SK-N-SH (cell line): Measurements from ENCODE around the gene PDHB. TPM values are rescaled to one million over a fixed set of nuclear protein-coding genes. Genes with fewer than 3 reads are reported as not detected.

Experiments used
- CTCF ChIA-PET: fragments of 300-600, 350-600 bp; formaldehyde crosslinking; extraction: SDS; loops from one replicate; lab custom pipeline; 2021; lab: Yijun Ruan, JAX
- POLR2A ChIA-PET: fragments of 350-600 bp; sonication (Branson Sonifier 250); formaldehyde crosslinking; extraction: SDS; loops from one replicate; lab custom pipeline; 2020; ENCODE audit warnings: antibody characterized with exemption, inconsistent platforms; lab: Yijun Ruan, JAX
- DNase-seq: peaks from one replicate; pipeline ENCODE4 v3.0.0; 2012
- H2AFZ ChIP-seq: fragments of 200-600 bp; sonication (generic); 2 replicates; pipeline ENCODE4 v1.8.1; 2016; ENCODE audit warnings: antibody characterized with exemption, mild to moderate bottlenecking, low read depth
- H3F3A ChIP-seq: fragments of 200-600 bp; sonication (generic); replicated peaks from 2 replicates; pipeline ENCODE3; 2016; ENCODE audit warnings: antibody characterized with exemption, mild to moderate bottlenecking; ENCODE audit not compliant: insufficient read depth
- H3K27ac ChIP-seq, 2 experiments: fragments of 200-500 bp in 1 of 2; fragments of 200-600 bp in 1 of 2; sonication (Bioruptor generic) in 1 of 2; sonication (generic), shearing (Covaris generic) in 1 of 2; 2 replicates each; pipeline versions ENCODE4 v1.5.1 to v1.6.1; 2014 to 2016; ENCODE audit warnings: low read depth in 2 of 2, inconsistent platforms in 1 of 2, low read length in 1 of 2, mild to moderate bottlenecking in 1 of 2, mixed read lengths in 1 of 2
- H3K27me3 ChIP-seq: fragments of 200-600 bp; sonication (generic), shearing (Covaris generic); 2 replicates; pipeline ENCODE4 v1.6.1; 2016; ENCODE audit warnings: mixed run types; ENCODE audit not compliant: insufficient read depth
- H3K36me3 ChIP-seq, 2 experiments: fragments of 200-500 bp in 1 of 2; fragments of 200-600 bp in 1 of 2; sonication (Bioruptor generic) in 1 of 2; sonication (generic) in 1 of 2; replicated peaks in 1 of 2; 2 replicates each; pipeline versions ENCODE3 to v1.5.1; 2014 to 2016; ENCODE audit warnings: low read length in 1 of 2, mild to moderate bottlenecking in 1 of 2; ENCODE audit not compliant: insufficient read depth in 2 of 2, control insufficient read depth in 1 of 2
- H3K4me1 ChIP-seq, 2 experiments: fragments of 200-500 bp in 1 of 2; fragments of 200-600 bp in 1 of 2; sonication (Bioruptor generic) in 1 of 2; sonication (generic), shearing (Covaris generic) in 1 of 2; 2 replicates each; pipeline versions ENCODE4 v1.5.1 to v1.6.1; 2014 to 2016; ENCODE audit warnings: low read depth in 1 of 2, low read length in 1 of 2, mixed run types in 1 of 2; ENCODE audit not compliant: insufficient read depth in 2 of 2, control insufficient read depth in 1 of 2
- H3K4me2 ChIP-seq: fragments of 200-600 bp; sonication (generic), shearing (Covaris generic); 2 replicates; pipeline ENCODE4 v1.6.1; 2017; ENCODE audit warnings: mixed run types
- H3K4me3 ChIP-seq, 2 experiments: fragments of 200-500 bp in 1 of 2; fragments of 200-600 bp in 1 of 2; sonication (Bioruptor generic) in 1 of 2; sonication (generic), shearing (Covaris generic) in 1 of 2; 2 replicates each; pipeline versions ENCODE4 v1.5.1 to v1.8.1; 2014 to 2016; ENCODE audit warnings: low read depth in 2 of 2, inconsistent platforms in 1 of 2, low read length in 1 of 2, mild to moderate bottlenecking in 1 of 2, mixed read lengths in 1 of 2, moderate library complexity in 1 of 2
- H3K79me2 ChIP-seq: fragments of 200-600 bp; sonication (generic); 2 replicates; pipeline ENCODE4 v1.8.1; 2017; ENCODE audit warnings: mild to moderate bottlenecking; ENCODE audit not compliant: insufficient read depth
- H3K9ac ChIP-seq: fragments of 200-600 bp; sonication (generic); 2 replicates; pipeline ENCODE4 v1.6.1; 2017; ENCODE audit warnings: mixed run types
- H3K9me2 ChIP-seq: fragments of 200-600 bp; sonication (generic); 2 replicates; pipeline ENCODE4 v1.6.1; 2017; ENCODE audit warnings: mixed run types
- H3K9me3 ChIP-seq: fragments of 200-600 bp; sonication (generic); 2 replicates; pipeline ENCODE4 v1.6.1; 2017; ENCODE audit warnings: mixed run types, mild to moderate bottlenecking, moderate library complexity
- H4K20me1 ChIP-seq: fragments of 200-600 bp; sonication (generic); 2 replicates; pipeline ENCODE4 v1.6.1; 2017; ENCODE audit warnings: mild to moderate bottlenecking, mixed run types; ENCODE audit not compliant: insufficient read depth
- CTCF ChIP-seq: fragments of 200-600 bp; sonication (generic); IDR thresholded peaks from 2 replicates; pipeline ENCODE4 v1.6.1; 2017; ENCODE audit warnings: antibody characterized with exemption, mild to moderate bottlenecking, moderate library complexity
- GABPA ChIP-seq: IDR thresholded peaks from 2 replicates; pipeline ENCODE4 v1.4.0; 2012; ENCODE audit warnings: low read depth, mild to moderate bottlenecking
- IRF3 ChIP-seq: fragments of 150-350 bp; IDR thresholded peaks from 2 replicates; pipeline ENCODE4 v1.6.1; 2016; ENCODE audit warnings: mild to moderate bottlenecking, low read depth, low read length
- JUND ChIP-seq: IDR thresholded peaks from 2 replicates; pipeline ENCODE4 v1.4.0; 2012
- MEF2A ChIP-seq: IDR thresholded peaks from 2 replicates; pipeline ENCODE4 v1.4.0; 2012; ENCODE audit warnings: low read depth, borderline replicate concordance
- MXI1 ChIP-seq: IDR thresholded peaks from 2 replicates; pipeline ENCODE4 v1.6.1; 2012; ENCODE audit warnings: mild to moderate bottlenecking, low read depth, low read length, improper control_type of control experiment
- PBX3 ChIP-seq: IDR thresholded peaks from 2 replicates; pipeline ENCODE4; 2012
- REST ChIP-seq: IDR thresholded peaks from 2 replicates; pipeline ENCODE4 v1.6.1; 2012; ENCODE audit warnings: mild to moderate bottlenecking, low read depth, low read length, moderate library complexity
- TAF1 ChIP-seq: IDR thresholded peaks from 2 replicates; pipeline ENCODE4 v1.6.1; 2012; ENCODE audit warnings: low read depth, mild to moderate bottlenecking, low read length, moderate library complexity, borderline replicate concordance
- TCF12 ChIP-seq: IDR thresholded peaks from 2 replicates; pipeline ENCODE4 v1.4.0; 2012
- USF1 ChIP-seq: IDR thresholded peaks from 2 replicates; pipeline ENCODE4 v1.4.0; 2012; ENCODE audit warnings: low read depth, borderline replicate concordance
- WGBS: methylation state at CpG from one replicate; pipeline ENCODE4 v1.1.6; 2017; ENCODE audit warnings: low lambda C conversion rate; 5-methylcytosine and 5-hydroxymethylcytosine counted together
- polyA plus RNA-seq, 3 experiments: library from polyadenylated mRNA; depleted of rRNA; stranded (reverse); fragments of >200 nt; gene quantifications; 2 replicates each; pipeline ENCODE4 v1.2.3, GENCODE V29; 2012

Gene PDHB
- polyA plus RNA-seq, 1 of the 3 experiments (the other 2 are of a cell fraction): 87.5 TPM

GRCh38 chr3:58386626-58387365 lies 46.8 kb downstream of the PDHB start:
- no peaks in the 10 kb centered on the region for H3K79me2 ChIP-seq
- H3K9ac ChIP-seq: no peak overlapping the region; the same call in 1 of the 2 replicates
- POLR2A ChIA-PET: no interaction called here
- peaks cover 42% of the 10 kb centered on the region for H3F3A ChIP-seq
- no peaks in the 10 kb centered on the region for H3K27me3 ChIP-seq
- no peak for DNase-seq
- peaks cover 0 to 4% of the 10 kb centered on the region in 2 experiments for H3K36me3 ChIP-seq
- H3K4me3 ChIP-seq: no peak overlapping the region
- H3K9me3 ChIP-seq: no peaks in the 10 kb centered on the region
- peak overlapping the region; percentile 40 to 68; a peak in 3 of 4 replicates for H3K27ac ChIP-seq
- CTCF ChIA-PET: no interaction called here
- peak; percentile 40 for TF ChIP-seq GABPA
- no peak for TF ChIP-seq PBX3
- H3K4me1 ChIP-seq: peaks cover 13 to 43% of the 10 kb centered on the region in 2 experiments
- peak overlapping the region; percentile 37; the same call in 1 of the 2 replicates for H3K4me2 ChIP-seq
- no peak overlapping the region for H2AFZ ChIP-seq
- H4K20me1 ChIP-seq: no peaks in the 10 kb centered on the region
- WGBS: 50% methylated on average over 3 of the region's 3 CpGs
- no peaks in the 10 kb centered on the region for H3K9me2 ChIP-seq

- Histone ChIP-seq H3K4me3 (peak overlapping the region in 1 of 2 experiments; percentile 36; a peak in 1 of 4 replicates), H2AFZ (no peak overlapping the region), H3K4me1 (peaks cover 13 to 31% of the 10 kb centered on the region in 2 experiments), H3F3A (peaks cover 42% of the 10 kb centered on the region), H3K4me2 (peak overlapping the region; percentile 63), H3K9me2 (no peaks in the 10 kb centered on the region), H4K20me1 (no peaks in the 10 kb centered on the region), H3K36me3 (no peaks in the 10 kb centered on the region), H3K79me2 (no peaks in the 10 kb centered on the region), H3K9me3 (no peaks in the 10 kb centered on the region)
- DNase-seq: peak; percentile 21
- CTCF ChIA-PET: interaction anchor here (1.4 kb wide), 1 partner anchor 27 kb away, joined by 3 read pairs; no protein-coding TSS in a partner anchor
- 55% methylated on average over 3 of the region's 3 CpGs for WGBS
- TF ChIP-seq MEF2A: no peak
- TF ChIP-seq USF1: no peak
- no peak for TF ChIP-seq MXI1
- no peak for TF ChIP-seq JUND
- no peak for TF ChIP-seq IRF3
- TF ChIP-seq REST: no peak
- no peak for TF ChIP-seq CTCF
- TF ChIP-seq TCF12: no peak
- TF ChIP-seq PBX3: no peak
- no peak for TF ChIP-seq TAF1
- TF ChIP-seq, all 33 proteins: peak for 0
- Histone ChIP-seq H3K9ac (peak overlapping the region; percentile 50; the same call in 1 of the 2 replicates), H3K27me3 (no peaks in the 10 kb centered on the region), H3K27ac (peak overlapping the region; percentile 74 to 96)
- POLR2A ChIA-PET: no interaction called here
Observed at GRCh38 chr3:58384381-58385090, 49.1 kb downstream of the PDHB start.
